Gastrocnemius medialis (tissue), 4 donors: ENCODE results near the gene MRPL40. TPM values are rescaled to one million over a fixed set of nuclear protein-coding genes. Genes with fewer than 3 reads are reported as not detected.

ENCODE experiments used
- ATAC-seq, 2 donors: fragments of 150-250 bp; one replicate each; pipeline ENCODE4 v1.9.1; 2016
- DNase-seq, 2 donors: peaks; one replicate each; pipeline ENCODE4 v3.0.0-alpha.2; 2019
- H3K27ac ChIP-seq, 4 donors: fragments of 200-600 bp; sonication (generic); 1 replicate in 1 of 4; 2 replicates in 3 of 4; pipeline ENCODE4 v1.5.1; 2016 to 2018; ENCODE audit warnings: mild to moderate bottlenecking in 2 of 4, moderate library complexity in 1 of 4
- H3K27me3 ChIP-seq, 3 donors: fragments of 200-600 bp; sonication (generic) in 2 of 3; 1 replicate in 1 of 3; 2 replicates in 2 of 3; pipeline versions ENCODE4 v1.5.1 to v1.6.0; 2016 to 2019; ENCODE audit warnings: mild to moderate bottlenecking in 1 of 3, moderate library complexity in 1 of 3
- H3K36me3 ChIP-seq, 2 donors: fragments of 200-600 bp; sonication (generic) in 1 of 2; one replicate each; pipeline ENCODE4 v1.5.1; 2017 to 2018
- H3K4me1 ChIP-seq, 2 donors: fragments of 200-600 bp; sonication (generic) in 1 of 2; one replicate each; pipeline ENCODE4 v1.5.1; 2016 to 2017; ENCODE audit warnings: mild to moderate bottlenecking in 2 of 2
- H3K4me3 ChIP-seq, 4 donors: fragments of 200-600 bp; sonication (generic) in 3 of 4; 1 replicate in 1 of 4; 2 replicates in 3 of 4; pipeline ENCODE4 v1.5.1; 2016 to 2019; ENCODE audit warnings: mild to moderate bottlenecking in 2 of 4
- H3K9me3 ChIP-seq, 3 donors: fragments of 200-600 bp; sonication (generic) in 2 of 3; 1 replicate in 1 of 3; 2 replicates in 2 of 3; pipeline ENCODE4 v1.5.1; 2016 to 2019
- POLR2A ChIP-seq, 2 donors: fragments of 450-650 bp; IDR thresholded peaks; one replicate each; pipeline ENCODE4 v1.6.1; 2017; ENCODE audit warnings: antibody characterized with exemption in 2 of 2, mild to moderate bottlenecking in 2 of 2, moderate library complexity in 2 of 2
- in situ Hi-C, 4 donors: fragments of 200-750 bp; cut with MboI; loops; one replicate each; pipeline versions ENCODE4 v1.15.0 to v1.8.0; 2017; ENCODE audit warnings: low sequenced_read_pairs in 4 of 4
- intact Hi-C: fragments of 100-400 bp; cut with DNase I; formaldehyde crosslinking; loops from one replicate; pipeline ENCODE4 v1.15.1; 2023; ENCODE audit warnings: low total_unique reads
- total RNA-seq, 4 donors: library from RNA; depleted of rRNA; stranded (reverse); fragments of >200 nt; gene quantifications; one replicate each; pipeline versions ENCODE4 v1.1.0 to v1.2.3, GENCODE V29; 2016
- TF ChIP-seq, protein P1 (sequence below), 5 experiments: fragments of 450-650 bp in 3 of 5; fragments of 200-600 bp in 2 of 5; sonication (generic) in 2 of 5; IDR thresholded peaks in 4 of 5; conservative IDR thresholded peaks in 1 of 5; 1 replicate in 4 of 5; 2 replicates in 1 of 5; pipeline ENCODE4 v1.5.1; 2016 to 2019; ENCODE audit warnings: antibody characterized with exemption in 5 of 5, mild to moderate bottlenecking in 3 of 5, moderate library complexity in 3 of 5

MRPL40 gene
- total RNA-seq, 4 donors from 2014 or later, result 53.8 to 75.1 (median 61.5) TPM

DNA sequence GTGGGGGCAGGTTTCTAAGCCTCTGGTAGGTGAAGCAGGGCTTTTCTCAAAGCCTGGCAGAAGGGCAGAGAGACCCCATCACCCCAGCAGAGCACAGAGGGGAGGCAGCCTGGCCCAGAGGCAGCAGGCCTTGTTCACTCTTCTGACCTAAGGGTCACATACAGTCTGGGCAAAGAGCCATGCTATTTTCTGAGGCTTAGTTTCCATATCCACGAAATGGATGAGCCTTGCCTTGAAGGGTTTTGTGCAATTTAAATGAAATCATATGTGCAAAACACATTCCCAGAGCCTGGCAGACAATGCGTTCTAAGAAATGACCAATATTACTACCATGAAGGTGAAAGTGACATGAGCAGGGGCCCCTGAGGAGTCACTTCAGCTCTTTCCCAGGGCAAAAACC is 45.3 kb upstream of the MRPL40 start:
- intact Hi-C loops, result no loop called here

GRCh38 chr22:19387575-19387974 is 44.8 kb upstream of the MRPL40 start:
- DNase-seq, result no peak
- Histone ChIP-seq H3K4me1 (peaks cover 5 to 12% of the 10 kb centered on the region in 2 donors), H3K27ac (no peak overlapping the region), H3K36me3 (peaks cover 8 to 86% of the 10 kb centered on the region in 2 donors), H3K4me3 (no peak overlapping the region), H3K27me3 (no peaks in the 10 kb centered on the region), H3K9me3 (no peaks in the 10 kb centered on the region)
- TF ChIP-seq, protein P1, sequence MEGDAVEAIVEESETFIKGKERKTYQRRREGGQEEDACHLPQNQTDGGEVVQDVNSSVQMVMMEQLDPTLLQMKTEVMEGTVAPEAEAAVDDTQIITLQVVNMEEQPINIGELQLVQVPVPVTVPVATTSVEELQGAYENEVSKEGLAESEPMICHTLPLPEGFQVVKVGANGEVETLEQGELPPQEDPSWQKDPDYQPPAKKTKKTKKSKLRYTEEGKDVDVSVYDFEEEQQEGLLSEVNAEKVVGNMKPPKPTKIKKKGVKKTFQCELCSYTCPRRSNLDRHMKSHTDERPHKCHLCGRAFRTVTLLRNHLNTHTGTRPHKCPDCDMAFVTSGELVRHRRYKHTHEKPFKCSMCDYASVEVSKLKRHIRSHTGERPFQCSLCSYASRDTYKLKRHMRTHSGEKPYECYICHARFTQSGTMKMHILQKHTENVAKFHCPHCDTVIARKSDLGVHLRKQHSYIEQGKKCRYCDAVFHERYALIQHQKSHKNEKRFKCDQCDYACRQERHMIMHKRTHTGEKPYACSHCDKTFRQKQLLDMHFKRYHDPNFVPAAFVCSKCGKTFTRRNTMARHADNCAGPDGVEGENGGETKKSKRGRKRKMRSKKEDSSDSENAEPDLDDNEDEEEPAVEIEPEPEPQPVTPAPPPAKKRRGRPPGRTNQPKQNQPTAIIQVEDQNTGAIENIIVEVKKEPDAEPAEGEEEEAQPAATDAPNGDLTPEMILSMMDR (IDR thresholded peaks at IDR 0.05 in 4 of 5, conservative IDR thresholded peaks at IDR 0.05 in 1 of 5), result no peak
- TF ChIP-seq POLR2A (IDR thresholded peaks at IDR 0.05), result no peak
- intact Hi-C loops, result no loop called here
- ATAC-seq, result no peak
- in situ Hi-C loops, result loop anchor here in 1 of 4 donors (25.0 kb wide), 2 partner anchors 175 to 250 kb away; no protein-coding TSS in a partner anchor

More for the DNA sequence above, 45.3 kb upstream of the MRPL40 start:
- ATAC-seq (no peak), DNase-seq (no peak)
- H3K27me3 ChIP-seq, result no peaks in the 10 kb centered on the region
- H3K4me3 ChIP-seq, result no peak overlapping the region
- no peaks in the 10 kb centered on the region for H3K9me3 ChIP-seq
- H3K4me1 ChIP-seq, result peaks cover 5 to 12% of the 10 kb centered on the region in 2 donors
- in situ Hi-C loops, result loop anchor here in 1 of 4 donors (25.0 kb wide), 2 partner anchors 175 to 250 kb away; no protein-coding TSS in a partner anchor
- TF ChIP-seq, protein P1 (IDR thresholded peaks at IDR 0.05 in 4 of 5, conservative IDR thresholded peaks at IDR 0.05 in 1 of 5), result no peak
- no peak for TF ChIP-seq POLR2A (IDR thresholded peaks at IDR 0.05)
- no peak overlapping the region for H3K27ac ChIP-seq
- peaks cover 8 to 86% of the 10 kb centered on the region in 2 donors for H3K36me3 ChIP-seq

DNA sequence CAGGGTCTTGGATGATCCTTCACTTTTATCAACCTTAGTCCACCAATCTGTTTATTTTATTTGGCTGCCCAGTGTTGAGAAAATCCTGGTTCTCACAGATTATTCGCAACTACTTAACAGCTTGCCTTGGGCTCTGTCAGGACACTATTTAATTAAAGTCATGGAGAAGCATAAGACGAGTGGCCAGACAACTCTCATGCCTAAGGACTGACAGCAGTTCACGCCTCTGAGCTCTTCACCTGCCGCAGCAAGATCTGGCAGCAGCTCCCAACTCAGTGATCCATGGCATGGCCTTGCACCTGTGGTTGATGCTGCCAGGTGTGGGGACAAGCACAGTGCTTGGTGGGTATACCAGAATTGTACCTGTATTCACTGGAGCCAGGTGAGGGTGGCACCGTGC is 38.6 kb upstream of the MRPL40 start:
- TF ChIP-seq, protein P1 (IDR thresholded peaks at IDR 0.05 in 4 of 5, conservative IDR thresholded peaks at IDR 0.05 in 1 of 5), result no peak
- no peak for TF ChIP-seq POLR2A (IDR thresholded peaks at IDR 0.05)
- in situ Hi-C loops, result loop anchor here in 1 of 4 donors (25.0 kb wide), 2 partner anchors 181 to 244 kb away; no protein-coding TSS in a partner anchor
- intact Hi-C loops, result no loop called here

DNA sequence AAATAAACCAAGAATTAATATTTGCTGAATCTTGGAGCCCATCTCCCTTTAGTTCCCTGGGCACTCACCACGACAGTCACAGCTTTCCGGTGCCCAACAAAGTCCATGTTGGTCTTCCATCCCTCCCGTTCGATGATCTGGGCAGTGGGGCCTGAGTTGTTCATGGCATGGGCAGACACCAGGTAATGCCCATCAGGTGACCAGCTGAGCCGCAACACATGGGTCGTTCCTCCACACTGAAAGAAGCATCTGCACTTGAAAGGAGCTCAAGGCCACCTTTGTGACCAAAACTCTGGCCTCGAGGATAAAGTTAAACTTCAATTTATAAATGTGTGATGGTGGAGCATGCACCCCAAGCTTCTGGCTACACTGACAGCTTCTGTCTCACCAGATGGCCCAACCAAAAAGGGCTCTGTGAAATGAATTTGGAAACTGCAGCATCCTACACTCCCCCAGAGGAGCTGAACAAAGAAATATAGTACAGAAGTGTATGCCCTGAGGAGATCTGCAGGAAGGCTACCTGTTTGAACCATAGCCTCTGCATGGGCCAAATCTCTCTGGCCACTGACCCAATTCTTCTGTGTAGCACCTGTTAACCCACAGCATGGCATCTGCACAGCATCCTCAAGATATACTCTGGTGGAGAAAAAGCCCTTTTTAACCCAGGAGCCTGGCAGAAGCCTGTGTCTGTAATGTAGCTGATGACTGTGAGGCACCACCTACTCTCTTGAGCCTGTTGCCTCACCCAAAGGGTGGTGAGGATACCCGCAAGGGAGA is 37.9 kb upstream of the MRPL40 start:
- H3K27ac ChIP-seq, result no peak overlapping the region
- intact Hi-C loops, result no loop called here
- no peaks in the 10 kb centered on the region for H3K27me3 ChIP-seq
- H3K4me1 ChIP-seq, result peaks cover 5 to 12% of the 10 kb centered on the region in 2 donors
- in situ Hi-C loops, result loop anchor here in 1 of 4 donors (25.0 kb wide), 2 partner anchors 182 to 243 kb away; no protein-coding TSS in a partner anchor
- H3K36me3 ChIP-seq, result peaks cover 0 to 67% of the 10 kb centered on the region in 2 donors
- DNase-seq (no peak), ATAC-seq (no peak)
- TF ChIP-seq, protein P1 (IDR thresholded peaks at IDR 0.05 in 4 of 5, conservative IDR thresholded peaks at IDR 0.05 in 1 of 5), result no peak
- no peak for TF ChIP-seq POLR2A (IDR thresholded peaks at IDR 0.05)
- no peak overlapping the region for H3K4me3 ChIP-seq
- no peaks in the 10 kb centered on the region for H3K9me3 ChIP-seq

More for the DNA sequence above, 38.6 kb upstream of the MRPL40 start:
- Histone ChIP-seq H3K27me3 (no peaks in the 10 kb centered on the region), H3K4me3 (no peak overlapping the region), H3K36me3 (peaks cover 2 to 72% of the 10 kb centered on the region in 2 donors), H3K9me3 (no peaks in the 10 kb centered on the region), H3K27ac (no peak overlapping the region), H3K4me1 (peaks cover 5 to 12% of the 10 kb centered on the region in 2 donors)
- ATAC-seq (no peak), DNase-seq (no peak)
